OCI-M2 (cell line): Measurements from ENCODE around the gene AKAP6.
"Not testable (repeated sequence)": the region's sequence is repeated elsewhere in the genome, so short reads cannot be mapped to it uniquely, and the experiment has no call there.

Experiments used
- DNase-seq: peaks from one replicate; lab custom pipeline; 2025; ENCODE audit not compliant: unreplicated experiment; lab: John Stamatoyannopoulos, UW

Gene AKAP6

GRCh38 chr14:32576088-32576795 is 247.1 kb downstream of the AKAP6 start:
- DNase-seq: no peak

- DNase-seq: no peak
Measured at GRCh38 chr14:32576977-32577376, 247.9 kb downstream of the AKAP6 start.

GRCh38 chr14:32578181-32578580 is 249.1 kb downstream of the AKAP6 start:
- no peak for DNase-seq

- not testable (repeated sequence) for DNase-seq
Measured at GRCh38 chr14:32583427-32583826, 254.3 kb downstream of the AKAP6 start.

GRCh38 chr14:32584079-32584478 is 255.0 kb downstream of the AKAP6 start:
- no peak for DNase-seq

GRCh38 chr14:32587461-32587860 is 258.4 kb downstream of the AKAP6 start:
- DNase-seq: no peak

GRCh38 chr14:32588448-32589320 is 259.6 kb downstream of the AKAP6 start:
- no peak for DNase-seq

GRCh38 chr14:32590157-32590556 is 261.1 kb downstream of the AKAP6 start:
- DNase-seq: no peak

GRCh38 chr14:32593290-32593942 is 264.3 kb downstream of the AKAP6 start:
- no peak for DNase-seq

GRCh38 chr14:32594766-32595165 is 265.7 kb downstream of the AKAP6 start:
- no peak for DNase-seq

GRCh38 chr14:32595497-32595896 is 266.4 kb downstream of the AKAP6 start:
- DNase-seq: no peak

GRCh38 chr14:32596390-32596789 is 267.3 kb downstream of the AKAP6 start:
- no peak for DNase-seq

- DNase-seq: no peak
Measured at GRCh38 chr14:32597771-32598170, 268.7 kb downstream of the AKAP6 start.

- no peak for DNase-seq
Measured at GRCh38 chr14:32601069-32601468, 272.0 kb downstream of the AKAP6 start.

- no peak for DNase-seq
Measured at GRCh38 chr14:32601906-32602305, 272.8 kb downstream of the AKAP6 start.

GRCh38 chr14:32602699-32603098 is 273.6 kb downstream of the AKAP6 start:
- DNase-seq: no peak

GRCh38 chr14:32603992-32604565 is 275.0 kb downstream of the AKAP6 start:
- no peak for DNase-seq

GRCh38 chr14:32606301-32606700 is 277.2 kb downstream of the AKAP6 start:
- DNase-seq: no peak

GRCh38 chr14:32607399-32607798 is 278.3 kb downstream of the AKAP6 start:
- DNase-seq: no peak

- DNase-seq: no peak
Measured at GRCh38 chr14:32608857-32609256, 279.8 kb downstream of the AKAP6 start.

- no peak for DNase-seq
Measured at GRCh38 chr14:32609388-32609787, 280.3 kb downstream of the AKAP6 start.
